GM12892 (cell line): Measurements from ENCODE around the gene PAOX.

ENCODE experiments used
- POLR2A ChIP-seq: IDR thresholded peaks from 2 replicates; pipeline ENCODE4 v1.6.1; 2011; ENCODE audit warnings: low read depth, low read length, control low read depth
- POLR2AphosphoS5 ChIP-seq: IDR thresholded peaks from 2 replicates; pipeline ENCODE4 v1.6.1; 2011; ENCODE audit warnings: low read depth, low read length, control low read depth

DNA sequence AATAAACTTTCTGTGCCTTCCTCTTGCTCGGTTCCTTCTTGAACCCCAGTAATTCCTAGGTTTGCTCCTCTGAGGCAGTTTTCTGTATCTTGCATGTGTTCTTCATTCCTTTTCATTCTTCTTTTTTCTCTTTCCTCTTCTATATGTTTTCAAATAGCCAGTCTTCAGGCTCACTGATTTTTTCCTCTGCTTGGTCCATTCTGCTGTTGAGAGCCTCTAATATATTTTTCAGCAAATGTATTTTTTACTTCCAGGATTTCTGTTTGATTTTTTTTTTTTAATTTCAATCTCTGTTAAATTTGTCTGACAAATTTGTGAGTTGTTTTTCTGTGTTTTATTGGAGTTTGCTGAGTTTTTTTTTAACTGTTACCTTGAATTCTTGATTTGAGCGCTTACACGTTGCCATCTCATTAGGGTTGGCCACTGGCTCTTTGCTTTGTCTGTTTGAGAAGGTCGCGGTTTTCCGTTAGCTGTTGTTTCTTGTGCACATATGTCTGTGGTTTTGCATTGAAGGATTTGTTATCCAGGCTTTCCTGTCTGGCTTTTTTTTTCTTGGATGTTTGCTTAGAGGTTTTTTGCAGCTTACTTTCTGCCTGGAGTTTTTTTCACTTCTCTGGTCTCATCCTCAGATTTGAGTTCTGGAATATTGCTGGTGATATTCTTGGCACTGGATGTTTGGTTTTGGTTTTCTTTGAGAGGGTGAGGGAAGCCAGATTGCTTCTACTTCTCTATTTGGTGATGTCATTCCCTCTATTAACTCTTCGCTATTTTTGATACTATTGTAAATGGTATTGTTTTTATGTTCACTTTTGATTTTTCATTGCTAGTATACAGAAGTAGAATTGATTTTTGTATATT is 32.7 kb downstream of the PAOX start:
- no peak for TF ChIP-seq POLR2AphosphoS5
- no peak for TF ChIP-seq POLR2A
